Smooth muscle cell (in vitro differentiated cells): ENCODE data around the gene KCNJ11. TPM values are rescaled to one million over a fixed set of nuclear protein-coding genes. Genes with fewer than 3 reads are reported as not detected.

Experiments
- DNase-seq: peaks from one replicate; lab custom pipeline; 2025; ENCODE audit not compliant: unreplicated experiment; lab: John Stamatoyannopoulos, UW
- H2AFZ ChIP-seq: fragments of 200-600 bp; sonication (generic); 2 replicates; pipeline ENCODE4 v1.6.0; 2016; ENCODE audit warnings: antibody characterized with exemption, low read depth, mild to moderate bottlenecking
- H3F3A ChIP-seq: fragments of 200-600 bp; sonication (generic); 2 replicates; pipeline ENCODE4 v1.6.0; 2017; ENCODE audit warnings: antibody characterized with exemption, low read depth
- H3K27ac ChIP-seq: fragments of 200-600 bp; sonication (generic); 2 replicates; pipeline ENCODE4 v1.5.1; 2016; ENCODE audit warnings: low read depth, mild to moderate bottlenecking
- H3K27me3 ChIP-seq: fragments of 200-600 bp; sonication (generic); 2 replicates; pipeline ENCODE4 v1.6.1; 2016; ENCODE audit warnings: low read depth, mild to moderate bottlenecking
- H3K36me3 ChIP-seq: fragments of 200-600 bp; sonication (generic); 2 replicates; pipeline ENCODE4 v1.5.1; 2016; ENCODE audit warnings: low read depth
- H3K4me1 ChIP-seq: fragments of 200-600 bp; sonication (generic); 2 replicates; pipeline ENCODE4 v1.5.1; 2016; ENCODE audit warnings: low read depth
- H3K4me2 ChIP-seq: fragments of 200-600 bp; sonication (generic); 2 replicates; pipeline ENCODE4 v1.6.0; 2016; ENCODE audit warnings: mild to moderate bottlenecking
- H3K4me3 ChIP-seq: fragments of 200-600 bp; sonication (generic); 2 replicates; pipeline ENCODE4 v1.5.1; 2016; ENCODE audit warnings: mild to moderate bottlenecking
- H3K79me2 ChIP-seq: fragments of 200-600 bp; sonication (generic); 2 replicates; pipeline ENCODE4 v1.6.0; 2016; ENCODE audit warnings: low read depth, mild to moderate bottlenecking
- H3K9ac ChIP-seq: fragments of 200-600 bp; sonication (generic); 2 replicates; pipeline ENCODE4 v1.6.0; 2016; ENCODE audit warnings: low read depth
- H3K9me3 ChIP-seq: fragments of 200-600 bp; sonication (generic); replicated peaks from 2 replicates; pipeline ENCODE4 v1.5.1; 2016; ENCODE audit warnings: low read depth
- H4K20me1 ChIP-seq: fragments of 200-600 bp; sonication (generic); 2 replicates; pipeline ENCODE4 v1.6.0; 2016; ENCODE audit warnings: low read depth
- CTCF ChIP-seq: fragments of 200-600 bp; sonication (generic); IDR thresholded peaks from 2 replicates; pipeline ENCODE4 v1.5.1; 2017; ENCODE audit warnings: borderline replicate concordance, mild to moderate bottlenecking, antibody characterized with exemption; ENCODE audit not compliant: insufficient read depth, poor library complexity, severe bottlenecking
- WGBS: methylation state at CpG from one replicate; pipeline ENCODE4 v1.1.7; 2016; ENCODE audit warnings: low lambda C conversion rate; 5-methylcytosine and 5-hydroxymethylcytosine counted together
- polyA plus RNA-seq: library from polyadenylated mRNA; unstranded; fragments of >200 nt; fragmentation: Nextera tagmentation; extraction: Ambion mirVana; gene quantifications from 2 replicates; pipeline ENCODE4 v1.2.1, GENCODE V29; 2016
- total RNA-seq: library from RNA; depleted of rRNA; stranded (reverse); fragments of >200 nt; gene quantifications from 2 replicates; pipeline ENCODE4 v1.2.3, GENCODE V29; 2014

Gene KCNJ11
- total and polyA plus RNA-seq, 2 experiments from 2014 or later, result not detected

- no peaks in the 10 kb centered on the region for H3K9me3 ChIP-seq
- H2AFZ ChIP-seq, result no peak overlapping the region
- H3K4me3 ChIP-seq, result no peak overlapping the region
- H4K20me1 ChIP-seq, result no peaks in the 10 kb centered on the region
- no peaks in the 10 kb centered on the region for H3K27me3 ChIP-seq
- H3K9ac ChIP-seq, result no peak overlapping the region
- no peak overlapping the region for H3K4me2 ChIP-seq
- no peaks in the 10 kb centered on the region for H3F3A ChIP-seq
- no peak for TF ChIP-seq CTCF
- DNase-seq, result no peak
- H3K79me2 ChIP-seq, result no peaks in the 10 kb centered on the region
- 84% methylated on average over 8 of the region's 8 CpGs for WGBS
- H3K4me1 ChIP-seq, result no peaks in the 10 kb centered on the region
- no peak overlapping the region for H3K27ac ChIP-seq
- H3K36me3 ChIP-seq, result no peaks in the 10 kb centered on the region
Measured at GRCh38 chr11:17382046-17382728, 6.3 kb downstream of the KCNJ11 start.

- no peak overlapping the region for H3K27ac ChIP-seq
- no peak for DNase-seq
- H3K36me3 ChIP-seq, result no peaks in the 10 kb centered on the region
- no peak overlapping the region for H2AFZ ChIP-seq
- no peaks in the 10 kb centered on the region for H3K79me2 ChIP-seq
- H3K4me2 ChIP-seq, result no peak overlapping the region
- 53% methylated on average over 4 of the region's 4 CpGs for WGBS
- no peaks in the 10 kb centered on the region for H3K4me1 ChIP-seq
- H3K27me3 ChIP-seq, result no peaks in the 10 kb centered on the region
- no peaks in the 10 kb centered on the region for H3K9me3 ChIP-seq
- no peak overlapping the region for H3K9ac ChIP-seq
- no peaks in the 10 kb centered on the region for H3F3A ChIP-seq
- no peak overlapping the region for H3K4me3 ChIP-seq
- TF ChIP-seq CTCF, result no peak
- H4K20me1 ChIP-seq, result no peaks in the 10 kb centered on the region
Measured at GRCh38 chr11:17381156-17381555, 7.3 kb downstream of the KCNJ11 start.

GRCh38 chr11:17379383-17380180 is 8.9 kb downstream of the KCNJ11 start:
- H3K79me2 ChIP-seq, result no peaks in the 10 kb centered on the region
- no peaks in the 10 kb centered on the region for H4K20me1 ChIP-seq
- H3K4me2 ChIP-seq, result no peak overlapping the region
- no peak overlapping the region for H3K4me3 ChIP-seq
- H3K36me3 ChIP-seq, result no peaks in the 10 kb centered on the region
- H3K27ac ChIP-seq, result no peak overlapping the region
- no peak for TF ChIP-seq CTCF
- no peak for DNase-seq
- 90% methylated on average over 7 of the region's 7 CpGs for WGBS
- H3K9ac ChIP-seq, result no peak overlapping the region
- no peaks in the 10 kb centered on the region for H3K4me1 ChIP-seq
- no peaks in the 10 kb centered on the region for H3K9me3 ChIP-seq
- no peaks in the 10 kb centered on the region for H3K27me3 ChIP-seq
- no peak overlapping the region for H2AFZ ChIP-seq
- H3F3A ChIP-seq, result no peaks in the 10 kb centered on the region

GRCh38 chr11:17378655-17379054 is 9.8 kb downstream of the KCNJ11 start:
- Histone ChIP-seq H3K4me3 (no peak overlapping the region), H2AFZ (no peak overlapping the region), H3K9me3 (no peaks in the 10 kb centered on the region), H3K4me2 (no peak overlapping the region), H3K27me3 (no peaks in the 10 kb centered on the region), H3K27ac (no peak overlapping the region), H3K79me2 (no peaks in the 10 kb centered on the region), H3F3A (no peaks in the 10 kb centered on the region), H3K36me3 (no peaks in the 10 kb centered on the region), H3K9ac (no peak overlapping the region), H3K4me1 (no peaks in the 10 kb centered on the region), H4K20me1 (no peaks in the 10 kb centered on the region)
- 85% methylated on average over 2 of the region's 2 CpGs for WGBS
- TF ChIP-seq CTCF, result no peak
- DNase-seq, result no peak
